ENCODE results near the gene DDC. TPM values are rescaled to one million over a fixed set of nuclear protein-coding genes. Genes with fewer than 3 reads are reported as not detected.

Gene DDC
- total RNA-seq, 1 donor from 2014 or later, result not detected

- no peaks in the 10 kb centered on the region for H3K36me3 Mint-ChIP-seq (ENCODE audit: low read depth)
- CTCF ChIA-PET, result no interaction called here
- no peaks in the 10 kb centered on the region for H3K9me3 Mint-ChIP-seq
- intact Hi-C loops (cut with micrococcal nuclease), result no loop called here
- POLR2A ChIA-PET, result no interaction called here
- H3K27me3 Mint-ChIP-seq, result peaks cover 17% of the 10 kb centered on the region
- DNase-seq (no peak), ATAC-seq (ENCODE audit: low read depth) (no peak)
- TF ChIP-seq CTCF (IDR thresholded peaks at IDR 0.05), result no peak
- H3K4me3 Mint-ChIP-seq, result no peak overlapping the region
- H3K4me1 Mint-ChIP-seq, result no peaks in the 10 kb centered on the region
- no peak overlapping the region for H3K27ac Mint-ChIP-seq
These were observed 84.4 kb downstream of the DDC start for GRCh38 chr7:50480797-50481196.

- no peaks in the 10 kb centered on the region for H3K36me3 Mint-ChIP-seq (ENCODE audit: low read depth)
- TF ChIP-seq CTCF (IDR thresholded peaks at IDR 0.05), result no peak
- intact Hi-C loops (cut with micrococcal nuclease), result no loop called here
- no peak for ATAC-seq (ENCODE audit: low read depth)
- no peaks in the 10 kb centered on the region for H3K9me3 Mint-ChIP-seq
- no peak overlapping the region for H3K4me3 Mint-ChIP-seq
- POLR2A ChIA-PET, result no interaction called here
- H3K27ac Mint-ChIP-seq, result no peak overlapping the region
- CTCF ChIA-PET, result interaction anchor here (1.1 kb wide), 1 partner anchor 12 kb away, joined by 3 read pairs; no protein-coding TSS in a partner anchor
- no peaks in the 10 kb centered on the region for H3K4me1 Mint-ChIP-seq
- H3K27me3 Mint-ChIP-seq, result peaks cover 13% of the 10 kb centered on the region
- DNase-seq, result no peak
These were observed 85.3 kb downstream of the DDC start for GRCh38 chr7:50479743-50480517.

- Mint-ChIP-seq H3K4me3 (no peak overlapping the region), H3K27ac (no peak overlapping the region), H3K36me3 (ENCODE audit: low read depth) (no peaks in the 10 kb centered on the region), H3K27me3 (peaks cover 13% of the 10 kb centered on the region), H3K4me1 (no peaks in the 10 kb centered on the region), H3K9me3 (no peaks in the 10 kb centered on the region)
- no peak for TF ChIP-seq CTCF (IDR thresholded peaks at IDR 0.05)
- CTCF ChIA-PET, result interaction anchor here (1.5 kb wide), 1 partner anchor 10 kb away, joined by 3 read pairs; no protein-coding TSS in a partner anchor
- intact Hi-C loops (cut with micrococcal nuclease), result no loop called here
- DNase-seq (no peak), ATAC-seq (ENCODE audit: low read depth) (no peak)
- POLR2A ChIA-PET, result no interaction called here
These were observed 87.6 kb downstream of the DDC start for GRCh38 chr7:50477640-50478039.

GRCh38 chr7:50476953-50477625, 88.1 kb downstream of the DDC start:
- ATAC-seq (ENCODE audit: low read depth) (no peak), DNase-seq (no peak)
- Mint-ChIP-seq H3K27me3 (peaks cover 13% of the 10 kb centered on the region), H3K4me1 (no peaks in the 10 kb centered on the region), H3K9me3 (no peaks in the 10 kb centered on the region), H3K27ac (no peak overlapping the region), H3K36me3 (ENCODE audit: low read depth) (no peaks in the 10 kb centered on the region), H3K4me3 (no peak overlapping the region)
- ChIA-PET POLR2A (no interaction called here), CTCF (interaction anchor here (1.5 kb wide), 1 partner anchor 9 kb away, joined by 3 read pairs; no protein-coding TSS in a partner anchor)
- intact Hi-C loops (cut with micrococcal nuclease), result no loop called here
- TF ChIP-seq CTCF (IDR thresholded peaks at IDR 0.05), result no peak

GRCh38 chr7:50475340-50475739, 89.9 kb downstream of the DDC start:
- ATAC-seq (ENCODE audit: low read depth) (no peak), DNase-seq (no peak)
- POLR2A ChIA-PET, result interaction anchor here (0.7 kb wide), 1 partner anchor 235 kb away, joined by 3 read pairs; no protein-coding TSS in a partner anchor
- Mint-ChIP-seq H3K27me3 (peaks cover 12% of the 10 kb centered on the region), H3K9me3 (no peaks in the 10 kb centered on the region), H3K4me3 (no peak overlapping the region), H3K36me3 (ENCODE audit: low read depth) (no peaks in the 10 kb centered on the region), H3K27ac (no peak overlapping the region), H3K4me1 (no peaks in the 10 kb centered on the region)
- intact Hi-C loops (cut with micrococcal nuclease), result no loop called here
- TF ChIP-seq CTCF (IDR thresholded peaks at IDR 0.05), result no peak
- CTCF ChIA-PET, result interaction anchor here (1.3 kb wide), 1 partner anchor 9 kb away, joined by 3 read pairs; no protein-coding TSS in a partner anchor

All from activated B cell treated with CpG ODN at 0.5 μM for 24 hours (primary cell).